Smooth muscle cell (in vitro differentiated cells): ENCODE measurements around the gene NHERF1. TPM values are rescaled to one million over a fixed set of nuclear protein-coding genes. Genes with fewer than 3 reads are reported as not detected.

ENCODE experiments used
- DNase-seq: peaks from one replicate; lab custom pipeline; 2025; ENCODE audit not compliant: unreplicated experiment; lab: John Stamatoyannopoulos, UW
- H2AFZ ChIP-seq: fragments of 200-600 bp; sonication (generic); 2 replicates; pipeline ENCODE4 v1.6.0; 2016; ENCODE audit warnings: antibody characterized with exemption, low read depth, mild to moderate bottlenecking
- H3F3A ChIP-seq: fragments of 200-600 bp; sonication (generic); 2 replicates; pipeline ENCODE4 v1.6.0; 2017; ENCODE audit warnings: antibody characterized with exemption, low read depth
- H3K27ac ChIP-seq: fragments of 200-600 bp; sonication (generic); 2 replicates; pipeline ENCODE4 v1.5.1; 2016; ENCODE audit warnings: low read depth, mild to moderate bottlenecking
- H3K27me3 ChIP-seq: fragments of 200-600 bp; sonication (generic); 2 replicates; pipeline ENCODE4 v1.6.1; 2016; ENCODE audit warnings: low read depth, mild to moderate bottlenecking
- H3K36me3 ChIP-seq: fragments of 200-600 bp; sonication (generic); 2 replicates; pipeline ENCODE4 v1.5.1; 2016; ENCODE audit warnings: low read depth
- H3K4me1 ChIP-seq: fragments of 200-600 bp; sonication (generic); 2 replicates; pipeline ENCODE4 v1.5.1; 2016; ENCODE audit warnings: low read depth
- H3K4me2 ChIP-seq: fragments of 200-600 bp; sonication (generic); 2 replicates; pipeline ENCODE4 v1.6.0; 2016; ENCODE audit warnings: mild to moderate bottlenecking
- H3K4me3 ChIP-seq: fragments of 200-600 bp; sonication (generic); 2 replicates; pipeline ENCODE4 v1.5.1; 2016; ENCODE audit warnings: mild to moderate bottlenecking
- H3K79me2 ChIP-seq: fragments of 200-600 bp; sonication (generic); 2 replicates; pipeline ENCODE4 v1.6.0; 2016; ENCODE audit warnings: low read depth, mild to moderate bottlenecking
- H3K9ac ChIP-seq: fragments of 200-600 bp; sonication (generic); 2 replicates; pipeline ENCODE4 v1.6.0; 2016; ENCODE audit warnings: low read depth
- H3K9me3 ChIP-seq: fragments of 200-600 bp; sonication (generic); replicated peaks from 2 replicates; pipeline ENCODE4 v1.5.1; 2016; ENCODE audit warnings: low read depth
- H4K20me1 ChIP-seq: fragments of 200-600 bp; sonication (generic); 2 replicates; pipeline ENCODE4 v1.6.0; 2016; ENCODE audit warnings: low read depth
- CTCF ChIP-seq: fragments of 200-600 bp; sonication (generic); IDR thresholded peaks from 2 replicates; pipeline ENCODE4 v1.5.1; 2017; ENCODE audit warnings: borderline replicate concordance, mild to moderate bottlenecking, antibody characterized with exemption; ENCODE audit not compliant: insufficient read depth, poor library complexity, severe bottlenecking
- WGBS: methylation state at CpG from one replicate; pipeline ENCODE4 v1.1.7; 2016; ENCODE audit warnings: low lambda C conversion rate; 5-methylcytosine and 5-hydroxymethylcytosine counted together
- polyA plus RNA-seq: library from polyadenylated mRNA; unstranded; fragments of >200 nt; fragmentation: Nextera tagmentation; extraction: Ambion mirVana; gene quantifications from 2 replicates; pipeline ENCODE4 v1.2.1, GENCODE V29; 2016
- total RNA-seq: library from RNA; depleted of rRNA; stranded (reverse); fragments of >200 nt; gene quantifications from 2 replicates; pipeline ENCODE4 v1.2.3, GENCODE V29; 2014

The NHERF1 gene
- total and polyA plus RNA-seq, 2 experiments from 2014 or later = 23.2 to 31.9 TPM

GRCh38 chr17:74799097-74799496, 50.7 kb downstream of the NHERF1 start:
- no peak for TF ChIP-seq CTCF
- WGBS = 98% methylated on average over 14 of the region's 14 CpGs
- no peak overlapping the region for H3K9ac ChIP-seq

DNA sequence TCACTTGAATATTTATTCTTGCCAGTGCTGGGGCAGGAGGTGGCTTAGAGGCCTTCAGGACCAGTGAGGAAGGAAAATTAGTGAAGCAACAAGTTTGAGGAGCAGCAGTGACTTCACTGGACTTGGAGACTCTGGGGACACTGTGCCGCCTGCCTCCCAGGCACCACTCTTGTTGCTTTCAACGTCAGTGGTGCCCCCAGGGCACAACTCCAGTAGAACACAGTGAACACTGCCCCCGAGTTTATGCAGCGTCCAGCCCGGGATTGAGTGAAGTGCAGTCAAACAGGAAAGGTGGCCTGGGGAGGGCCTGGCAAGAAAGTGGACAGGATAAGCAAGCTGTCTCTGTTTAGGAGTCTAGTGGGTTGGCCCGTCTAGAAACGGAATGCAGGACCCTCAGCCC, 52.1 kb downstream of the NHERF1 start:
- Histone ChIP-seq H3K4me3 (no peak overlapping the region), H3K36me3 (no peaks in the 10 kb centered on the region)
- WGBS = 86% methylated on average over 7 of the region's 7 CpGs

More at GRCh38 chr17:74799097-74799496, 50.7 kb downstream of the NHERF1 start:
- Histone ChIP-seq H3K79me2 (no peaks in the 10 kb centered on the region), H3K36me3 (no peaks in the 10 kb centered on the region), H2AFZ (no peak overlapping the region), H3F3A (no peaks in the 10 kb centered on the region), H3K4me2 (no peak overlapping the region), H3K27ac (no peak overlapping the region), H3K4me3 (no peak overlapping the region), H3K9me3 (no peaks in the 10 kb centered on the region), H3K27me3 (no peaks in the 10 kb centered on the region), H4K20me1 (peaks cover 6% of the 10 kb centered on the region), H3K4me1 (no peaks in the 10 kb centered on the region)
- no peak for DNase-seq

DNA sequence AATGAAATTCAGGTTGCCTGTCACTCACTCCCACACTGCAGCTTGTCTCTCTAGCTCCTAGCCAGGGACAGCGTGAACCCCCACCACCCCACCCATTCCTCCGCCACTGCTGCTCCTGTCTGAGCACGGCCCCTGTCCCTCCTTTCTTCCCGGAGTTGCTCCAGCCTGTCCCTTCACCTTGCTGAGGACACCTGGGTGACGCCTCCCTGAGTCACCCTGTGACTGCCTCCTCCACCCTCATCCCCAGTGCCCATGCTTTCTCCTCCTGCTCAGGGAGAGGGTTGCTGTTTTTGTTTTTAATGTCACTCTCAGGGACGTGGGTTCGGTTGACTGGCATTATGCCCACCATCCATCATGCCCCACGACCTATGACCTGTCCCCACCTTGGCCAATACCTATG, 53.5 kb downstream of the NHERF1 start:
- Histone ChIP-seq H3K4me3 (no peak overlapping the region), H3K4me2 (no peak overlapping the region), H2AFZ (no peak overlapping the region), H3K4me1 (no peaks in the 10 kb centered on the region), H3F3A (no peaks in the 10 kb centered on the region), H3K9ac (no peak overlapping the region), H3K27ac (no peak overlapping the region), H3K79me2 (no peaks in the 10 kb centered on the region), H3K9me3 (no peaks in the 10 kb centered on the region), H4K20me1 (peaks cover 6% of the 10 kb centered on the region), H3K27me3 (no peaks in the 10 kb centered on the region), H3K36me3 (no peaks in the 10 kb centered on the region)
- no peak for TF ChIP-seq CTCF
- WGBS = 82% methylated on average over 8 of the region's 8 CpGs
- DNase-seq = no peak

More for the DNA sequence above, 52.1 kb downstream of the NHERF1 start:
- Histone ChIP-seq H3K9ac (no peak overlapping the region), H3K27ac (no peak overlapping the region), H3K4me2 (no peak overlapping the region), H3K27me3 (no peaks in the 10 kb centered on the region), H3K79me2 (no peaks in the 10 kb centered on the region), H3K4me1 (no peaks in the 10 kb centered on the region), H3K9me3 (no peaks in the 10 kb centered on the region), H2AFZ (no peak overlapping the region), H3F3A (no peaks in the 10 kb centered on the region), H4K20me1 (peaks cover 6% of the 10 kb centered on the region)
- TF ChIP-seq CTCF = no peak
- no peak for DNase-seq

GRCh38 chr17:74803388-74803930, 55.0 kb downstream of the NHERF1 start:
- Histone ChIP-seq H3K9me3 (no peaks in the 10 kb centered on the region), H3K27me3 (no peaks in the 10 kb centered on the region), H2AFZ (no peak overlapping the region), H3F3A (no peaks in the 10 kb centered on the region), H3K27ac (no peak overlapping the region), H3K9ac (no peak overlapping the region), H3K79me2 (no peaks in the 10 kb centered on the region), H3K4me2 (no peak overlapping the region), H3K4me3 (no peak overlapping the region), H3K36me3 (no peaks in the 10 kb centered on the region), H4K20me1 (no peaks in the 10 kb centered on the region), H3K4me1 (no peaks in the 10 kb centered on the region)
- DNase-seq = no peak
- WGBS = 95% methylated on average over 12 of the region's 12 CpGs
- TF ChIP-seq CTCF = no peak
